Adrenal gland (tissue), 5 donors: ENCODE data around the gene ANKRD23.

ENCODE experiments used
- CTCF ChIP-seq, 6 experiments: fragments of 450-650 bp in 4 of 6; fragments of 200-600 bp in 2 of 6; sonication (generic) in 1 of 6; IDR thresholded peaks; 1 replicate in 5 of 6; 2 replicates in 1 of 6; pipeline versions ENCODE4 v1.5.1 to v1.8.0; 2016 to 2021; ENCODE audit warnings: antibody characterized with exemption in 6 of 6, mild to moderate bottlenecking in 2 of 6, moderate library complexity in 1 of 6
- POLR2A ChIP-seq, 2 donors: fragments of 450-650 bp; IDR thresholded peaks; one replicate each; pipeline ENCODE4 v1.6.1; 2017; ENCODE audit warnings: antibody characterized with exemption in 2 of 2, mild to moderate bottlenecking in 2 of 2, moderate library complexity in 1 of 2
- donor health status: DM: no; HTN: no; CAD: no.

- no peak for TF ChIP-seq CTCF (IDR thresholded peaks at IDR 0.05)
- TF ChIP-seq POLR2A (IDR thresholded peaks at IDR 0.05) = no peak
Measured at GRCh38 chr2:96839293-96839874, 4.4 kb downstream of the ANKRD23 start.
